Heart left ventricle (tissue), 16 donors: ENCODE measurements around the gene PHF10. TPM values are rescaled to one million over a fixed set of nuclear protein-coding genes. Genes with fewer than 3 reads are reported as not detected.

Experiments
- ATAC-seq, 4 donors: fragments of 200-7000 bp; cut with Tn5 transposase; one replicate each; pipeline ENCODE4 v1.9.1; 2020 to 2022; ENCODE audit warnings: moderate library complexity in 4 of 4, mild to moderate bottlenecking in 3 of 4, moderate number of reproducible peaks in 1 of 4
- DNase-seq, 5 donors: peaks; one replicate each; pipeline ENCODE4 v3.0.0-alpha.2; 2020
- H3K27ac ChIP-seq, 12 donors: fragments of 200-600 bp; sonication (generic) in 4 of 12; one replicate each; pipeline versions ENCODE4 v1.5.0 to v1.8.0; 2016 to 2022; ENCODE audit warnings: mild to moderate bottlenecking in 2 of 12
- H3K27me3 ChIP-seq, 9 donors: fragments of 200-600 bp; sonication (generic) in 2 of 9; one replicate each; pipeline versions ENCODE4 v1.5.1 to v1.8.0; 2016 to 2022; ENCODE audit warnings: mild to moderate bottlenecking in 3 of 9
- H3K36me3 ChIP-seq, 9 donors: fragments of 200-600 bp; sonication (generic) in 2 of 9; one replicate each; pipeline versions ENCODE4 v1.5.0 to v1.8.0; 2018 to 2022; ENCODE audit warnings: mild to moderate bottlenecking in 2 of 9
- H3K4me1 ChIP-seq, 12 donors: fragments of 200-600 bp; sonication (generic) in 4 of 12; one replicate each; pipeline versions ENCODE4 v1.5.0 to v1.8.0; 2016 to 2022; ENCODE audit warnings: mild to moderate bottlenecking in 3 of 12
- H3K4me3 ChIP-seq, 12 donors: fragments of 200-600 bp; sonication (generic) in 4 of 12; one replicate each; pipeline versions ENCODE4 v1.5.0 to v1.8.0; 2017 to 2022; ENCODE audit warnings: mild to moderate bottlenecking in 9 of 12, moderate library complexity in 4 of 12
- H3K9me3 ChIP-seq, 12 donors: fragments of 200-600 bp; sonication (generic) in 4 of 12; one replicate each; pipeline versions ENCODE4 v1.5.0 to v1.8.0; 2016 to 2022; ENCODE audit warnings: mild to moderate bottlenecking in 1 of 12
- POLR2A ChIP-seq, 2 donors: fragments of 450-650 bp; IDR thresholded peaks; one replicate each; pipeline ENCODE4 v1.6.1; 2017; ENCODE audit warnings: antibody characterized with exemption in 2 of 2, mild to moderate bottlenecking in 2 of 2, moderate library complexity in 2 of 2
- WGBS, 4 donors: extraction: QIAGEN DNeasy Blood & Tissue Kit in 2 of 4; methylation state at CpG; one replicate each; pipeline versions ENCODE4 v1.1.5 to v1.1.7; 2013 to 2018; 5-methylcytosine and 5-hydroxymethylcytosine counted together
- intact Hi-C, 10 donors: fragments of 100-400 bp; cut with DNase I; formaldehyde crosslinking; loops; one replicate each; pipeline versions ENCODE4 v1.11.1 to v1.14.2; 2022
- polyA plus RNA-seq, 2 donors: library from polyadenylated mRNA; stranded (reverse); fragments of 200-250 nt; gene quantifications; one replicate each; pipeline ENCODE4 v1.2.3, GENCODE V29; 2013
- total RNA-seq, 9 donors: library from RNA; depleted of rRNA in 2 of 9; stranded (reverse); fragments of >200 nt in 2 of 9; fragmentation: NEBNext Ultra II Directional in 3 of 9; extraction: Animal tissue kit (Norgen Biotek cat#: 25700) in 3 of 9; gene quantifications; one replicate each; pipeline versions ENCODE4 v1.1.0 to v1.2.4, GENCODE V29; 2016 to 2023
- TF ChIP-seq, protein P1 (sequence below), 12 donors: fragments of 200-600 bp; sonication (generic) in 4 of 12; IDR thresholded peaks; one replicate each; pipeline versions ENCODE4 v1.5.0 to v1.8.0; 2018 to 2022; ENCODE audit warnings: antibody characterized with exemption in 12 of 12, mild to moderate bottlenecking in 5 of 12
- donor health status: ischemic (EF 13 %, LVEDD 7.1; RV severe dilation, severe dysfunction).
- donor health status: healthy with polysubstance abuse.
- donor health status: DM: no; HTN: yes; CAD: no.
- donor health status: DM: no; HTN: no; CAD: no.
- donor health status: ischemic (EF 25% LVEDD 6.9; RV normal size, moderate dysfunction).
- donor health status: ischemic (EF 25% LVEDD 5.7; RV mildly dilated, moderate dysfunction).
- donor health status: healthy.
- donor health status: DM: yes; HTN: yes; CAD: no.
- donor health status: ischemic (EF 35%, LVEDD 5.7; RV mildly dilated, moderate dysfunction).
- donor health status: nonischemic (EF 11% LVEDD 7.7; RV severe dilation, severe dysfunction).
- donor health status: DM: yes; HTN: yes; CAD: no.
- donor health status: PGD.
- donor health status: ischemic (EF 29% LVEDD 5.4; RV normal size, mild dysfunction).
- donor health status: nonischemic (EF 23%, LVEDD 6.1; RV moderate dilation, normal function).

PHF10 gene
- total and polyA plus RNA-seq, 11 donors, result 31.4 to 63.2 (median 50.9) TPM

DNA sequence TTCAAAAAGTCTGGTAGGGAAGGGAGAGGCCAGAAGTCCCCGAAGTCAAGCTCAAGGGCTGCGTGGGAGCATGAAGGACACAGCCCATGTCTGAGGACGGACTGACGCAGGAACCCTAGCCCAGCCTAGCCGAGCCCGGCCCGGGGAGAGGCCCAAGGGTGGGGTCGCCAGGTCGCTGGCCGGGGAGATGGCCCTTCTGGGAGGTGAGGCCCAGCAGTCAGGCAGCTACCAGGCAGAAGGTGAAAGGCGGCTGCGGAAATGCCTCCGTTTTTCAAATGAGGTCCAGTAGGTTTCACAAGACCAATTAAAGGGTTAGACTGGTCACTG, 67.1 kb downstream of the PHF10 start:
- peaks cover 0 to 7% (median 0%) of the 10 kb centered on the region in 12 donors for H3K4me1 ChIP-seq
- H3K36me3 ChIP-seq, result peaks cover 0 to 42% (median 3%) of the 10 kb centered on the region in 9 donors
- no peaks in the 10 kb centered on the region for H3K9me3 ChIP-seq
- no peak for TF ChIP-seq POLR2A (IDR thresholded peaks at IDR 0.05)
- TF ChIP-seq, protein P1, sequence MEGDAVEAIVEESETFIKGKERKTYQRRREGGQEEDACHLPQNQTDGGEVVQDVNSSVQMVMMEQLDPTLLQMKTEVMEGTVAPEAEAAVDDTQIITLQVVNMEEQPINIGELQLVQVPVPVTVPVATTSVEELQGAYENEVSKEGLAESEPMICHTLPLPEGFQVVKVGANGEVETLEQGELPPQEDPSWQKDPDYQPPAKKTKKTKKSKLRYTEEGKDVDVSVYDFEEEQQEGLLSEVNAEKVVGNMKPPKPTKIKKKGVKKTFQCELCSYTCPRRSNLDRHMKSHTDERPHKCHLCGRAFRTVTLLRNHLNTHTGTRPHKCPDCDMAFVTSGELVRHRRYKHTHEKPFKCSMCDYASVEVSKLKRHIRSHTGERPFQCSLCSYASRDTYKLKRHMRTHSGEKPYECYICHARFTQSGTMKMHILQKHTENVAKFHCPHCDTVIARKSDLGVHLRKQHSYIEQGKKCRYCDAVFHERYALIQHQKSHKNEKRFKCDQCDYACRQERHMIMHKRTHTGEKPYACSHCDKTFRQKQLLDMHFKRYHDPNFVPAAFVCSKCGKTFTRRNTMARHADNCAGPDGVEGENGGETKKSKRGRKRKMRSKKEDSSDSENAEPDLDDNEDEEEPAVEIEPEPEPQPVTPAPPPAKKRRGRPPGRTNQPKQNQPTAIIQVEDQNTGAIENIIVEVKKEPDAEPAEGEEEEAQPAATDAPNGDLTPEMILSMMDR (IDR thresholded peaks at IDR 0.05), result no peak
- intact Hi-C loops, result no loop called here
- DNase-seq (no peak), ATAC-seq (no peak)
- WGBS, 4 donors, result 87 to 96% (median 93%) methylated on average over 13 of the region's 13 CpGs
- no peaks in the 10 kb centered on the region for H3K27me3 ChIP-seq
- H3K27ac ChIP-seq, result no peak overlapping the region
- no peak overlapping the region for H3K4me3 ChIP-seq

DNA sequence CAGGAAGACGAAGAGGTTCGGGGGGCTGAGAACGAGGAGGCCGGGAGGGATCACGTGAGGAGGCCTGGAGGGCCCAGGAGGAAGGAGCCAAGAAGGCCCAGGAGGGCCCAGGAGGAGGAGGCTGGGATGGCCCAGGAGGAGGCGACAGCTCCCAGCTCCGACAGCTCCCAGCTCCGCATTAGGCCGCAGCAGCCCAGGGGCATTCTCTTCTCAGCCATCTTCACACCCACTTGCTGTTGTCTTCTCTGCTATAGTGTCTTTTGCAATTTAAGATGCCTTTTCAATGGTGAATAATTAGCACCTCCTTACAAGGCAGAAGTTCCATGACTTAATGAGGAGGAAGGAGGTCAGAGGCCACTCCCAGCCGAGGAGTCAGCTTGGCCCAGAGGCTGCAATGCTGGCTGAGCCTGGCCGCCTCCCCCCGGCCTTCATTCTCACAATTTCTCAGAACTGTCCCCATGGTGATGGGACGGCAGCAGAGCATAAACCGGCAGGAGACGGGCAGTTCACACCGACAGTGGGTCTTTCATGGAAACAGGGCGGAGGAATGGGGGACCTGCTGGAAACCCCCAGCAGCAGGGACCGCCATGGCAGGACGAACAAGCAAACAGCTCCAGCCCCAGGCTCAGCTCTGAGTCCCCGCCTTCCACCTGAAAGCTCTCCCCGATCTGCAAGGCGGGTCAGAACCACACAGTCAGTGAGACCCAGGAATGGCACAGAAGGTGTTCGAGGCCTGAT, 67.6 kb downstream of the PHF10 start:
- no peak for TF ChIP-seq POLR2A (IDR thresholded peaks at IDR 0.05)
- TF ChIP-seq, protein P1 (IDR thresholded peaks at IDR 0.05), result no peak
- Histone ChIP-seq H3K4me1 (peaks cover 0 to 7% (median 0%) of the 10 kb centered on the region in 12 donors), H3K9me3 (no peaks in the 10 kb centered on the region), H3K27me3 (no peaks in the 10 kb centered on the region), H3K27ac (no peak overlapping the region), H3K36me3 (peaks cover 0 to 40% (median 3%) of the 10 kb centered on the region in 9 donors), H3K4me3 (no peak overlapping the region)
- WGBS, 4 donors, result 94 to 96% (median 95%) methylated on average over 23 of the region's 23 CpGs
- no peak for DNase-seq
- no peak for ATAC-seq
- intact Hi-C loops, result no loop called here

DNA sequence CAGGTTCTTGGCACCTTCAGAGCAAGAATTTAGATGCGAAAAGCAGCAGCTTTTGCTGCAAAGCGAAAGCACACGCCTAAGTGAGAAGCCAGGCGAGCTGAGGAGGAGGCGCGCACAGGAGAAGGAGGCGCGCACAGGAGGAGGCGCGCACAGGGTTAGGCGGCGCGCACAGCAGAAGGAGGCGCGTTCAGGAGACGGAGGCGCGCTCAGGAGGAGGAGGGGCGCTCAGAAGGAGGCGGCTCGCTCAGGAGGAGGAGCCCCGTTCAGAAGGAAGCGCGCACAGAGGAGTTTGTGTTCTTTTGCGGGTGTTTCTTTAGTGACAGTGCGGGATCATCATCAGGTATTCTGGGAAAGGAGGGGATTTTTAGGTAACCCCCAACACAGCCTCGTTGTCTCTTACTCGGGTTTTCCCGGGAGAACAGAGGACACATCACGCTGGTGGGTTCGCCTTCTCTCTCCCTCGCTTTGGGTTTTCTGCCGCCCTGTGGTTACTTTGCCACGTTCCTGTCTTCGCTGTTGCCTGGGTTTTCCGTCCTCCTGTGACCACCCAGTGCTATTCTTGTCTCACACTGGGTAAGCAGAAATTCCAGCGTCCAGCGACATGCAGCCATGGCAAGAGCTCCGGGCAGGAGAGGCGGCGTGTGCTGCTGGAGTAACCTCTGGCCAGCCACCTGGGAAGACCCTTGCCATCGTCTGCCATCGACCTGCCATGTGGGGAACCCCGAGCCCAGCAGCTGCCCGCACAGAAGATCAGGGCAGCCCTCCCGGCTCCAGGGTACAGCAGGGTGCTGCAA, 69.5 kb downstream of the PHF10 start:
- H3K27ac ChIP-seq, result peak overlapping the region in 8 of 12 donors; percentile 49 to 73 (median 66)
- H3K9me3 ChIP-seq, result no peaks in the 10 kb centered on the region
- H3K4me3 ChIP-seq, result peak overlapping the region in 11 of 12 donors; percentile 16 to 59 (median 51)
- 43 to 70% (median 56%) methylated on average over 46 of the region's 46 CpGs for WGBS, 4 donors
- DNase-seq (peak in 3 of 5 donors; percentile 60 to 72 (median 71)), ATAC-seq (peak; percentile 96 to 99 (median 98))
- no peak for TF ChIP-seq POLR2A (IDR thresholded peaks at IDR 0.05)
- TF ChIP-seq, protein P1 (IDR thresholded peaks at IDR 0.05), result peak in 3 of 12 donors; percentile 23 to 39 (median 25)
- H3K36me3 ChIP-seq, result peaks cover 0 to 32% (median 3%) of the 10 kb centered on the region in 9 donors
- H3K27me3 ChIP-seq, result no peaks in the 10 kb centered on the region
- intact Hi-C loops, result no loop called here
- peaks cover 0 to 7% (median 0%) of the 10 kb centered on the region in 12 donors for H3K4me1 ChIP-seq

Other genes starting within 250 kb of the PHF10 start
- gene WDR27, start 22.5 kb downstream of the PHF10 start, total RNA-seq, result 10 to 100 TPM in 1 of 9 donors, 1 to 10 TPM in 8; 2.2 to 12.3 (median 6.6) TPM
- gene WDR27, start 22.5 kb downstream of the PHF10 start, polyA plus RNA-seq, result 1 to 10 TPM; 3.7 to 5.6 TPM
- gene C6orf120, start 22.4 kb downstream of the PHF10 start, total RNA-seq, result 10 to 100 TPM; 14.3 to 22.9 (median 18.8) TPM
- gene C6orf120, start 22.4 kb downstream of the PHF10 start, polyA plus RNA-seq, result 10 to 100 TPM in 1 of 2 donors, 1 to 10 TPM in 1; 3.4 to 20.2 TPM
- 1 to 10 TPM in 1 of 9 donors, under 1 TPM in 8; 0.49 to 1.2 (median 0.62) TPM for gene DYNLT2, start 27.1 kb upstream of the PHF10 start, total RNA-seq
- gene DYNLT2, start 27.1 kb upstream of the PHF10 start, polyA plus RNA-seq, result 1 to 10 TPM in 1 of 2 donors, under 1 TPM in 1; 0.67 to 1.5 TPM
- 10 to 100 TPM in 3 of 9 donors, 1 to 10 TPM in 6; 6.4 to 15.5 (median 8.8) TPM for gene ERMARD, start 27.1 kb upstream of the PHF10 start, total RNA-seq
- 10 to 100 TPM in 1 of 2 donors, 1 to 10 TPM in 1; 8.8 to 19.5 TPM for gene ERMARD, start 27.1 kb upstream of the PHF10 start, polyA plus RNA-seq